ENCODE results near the gene MEP1A.

MEP1A gene

GRCh38 chr6:46799657-46800056 is 6.5 kb downstream of the MEP1A start:
- Histone ChIP-seq H3K27me3 (no peaks in the 10 kb centered on the region), H3K4me3 (ENCODE audit: low read depth in 1 of 2, low read length in 1 of 2) (no peak overlapping the region), H3K9me3 (no peaks in the 10 kb centered on the region), H3K4me1 (ENCODE audit: control insufficient read depth in 1 of 2, insufficient read depth in 1 of 2, low read depth in 1 of 2, low read length in 1 of 2) (peaks cover 11 to 14% of the 10 kb centered on the region in 2 experiments), H3K27ac (no peak overlapping the region), H3K36me3 (no peaks in the 10 kb centered on the region)
- TF ChIP-seq, protein P1, sequence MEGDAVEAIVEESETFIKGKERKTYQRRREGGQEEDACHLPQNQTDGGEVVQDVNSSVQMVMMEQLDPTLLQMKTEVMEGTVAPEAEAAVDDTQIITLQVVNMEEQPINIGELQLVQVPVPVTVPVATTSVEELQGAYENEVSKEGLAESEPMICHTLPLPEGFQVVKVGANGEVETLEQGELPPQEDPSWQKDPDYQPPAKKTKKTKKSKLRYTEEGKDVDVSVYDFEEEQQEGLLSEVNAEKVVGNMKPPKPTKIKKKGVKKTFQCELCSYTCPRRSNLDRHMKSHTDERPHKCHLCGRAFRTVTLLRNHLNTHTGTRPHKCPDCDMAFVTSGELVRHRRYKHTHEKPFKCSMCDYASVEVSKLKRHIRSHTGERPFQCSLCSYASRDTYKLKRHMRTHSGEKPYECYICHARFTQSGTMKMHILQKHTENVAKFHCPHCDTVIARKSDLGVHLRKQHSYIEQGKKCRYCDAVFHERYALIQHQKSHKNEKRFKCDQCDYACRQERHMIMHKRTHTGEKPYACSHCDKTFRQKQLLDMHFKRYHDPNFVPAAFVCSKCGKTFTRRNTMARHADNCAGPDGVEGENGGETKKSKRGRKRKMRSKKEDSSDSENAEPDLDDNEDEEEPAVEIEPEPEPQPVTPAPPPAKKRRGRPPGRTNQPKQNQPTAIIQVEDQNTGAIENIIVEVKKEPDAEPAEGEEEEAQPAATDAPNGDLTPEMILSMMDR (IDR thresholded peaks at IDR 0.05), result no peak

GRCh38 chr6:46808806-46809205 is 15.6 kb downstream of the MEP1A start:
- H3K27ac ChIP-seq, result no peak overlapping the region
- no peaks in the 10 kb centered on the region for H3K4me1 ChIP-seq (ENCODE audit: control insufficient read depth in 1 of 2, insufficient read depth in 1 of 2, low read depth in 1 of 2, low read length in 1 of 2)
- no peaks in the 10 kb centered on the region for H3K9me3 ChIP-seq
- no peak overlapping the region for H3K4me3 ChIP-seq (ENCODE audit: low read depth in 1 of 2, low read length in 1 of 2)
- TF ChIP-seq, protein P1 (IDR thresholded peaks at IDR 0.05), result no peak
- H3K27me3 ChIP-seq, result peaks cover 12% of the 10 kb centered on the region
- H3K36me3 ChIP-seq, result no peaks in the 10 kb centered on the region

DNA sequence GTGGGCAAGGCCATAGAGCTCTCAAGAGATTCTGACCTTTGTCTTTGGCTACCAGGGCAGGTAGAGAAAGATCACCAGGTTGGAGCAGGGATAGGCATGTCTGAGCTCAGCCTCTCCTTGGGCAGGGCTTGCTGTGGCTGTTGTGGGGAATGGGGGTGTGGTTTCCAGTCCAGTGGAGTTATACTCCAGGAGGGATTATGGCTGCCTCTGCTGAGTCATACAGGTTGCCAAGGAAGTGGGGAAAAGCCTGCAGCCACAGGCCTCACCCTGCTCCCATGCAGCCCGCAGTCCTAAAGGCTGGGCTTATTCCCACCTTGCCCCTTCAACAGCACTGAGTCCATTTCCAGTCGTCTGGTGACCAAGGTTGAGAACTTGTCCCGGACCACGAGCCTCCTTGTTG is 21.9 kb downstream of the MEP1A start:
- Histone ChIP-seq H3K27ac (no peak overlapping the region), H3K4me3 (ENCODE audit: low read depth in 1 of 2, low read length in 1 of 2) (no peak overlapping the region), H3K27me3 (no peaks in the 10 kb centered on the region), H3K4me1 (ENCODE audit: control insufficient read depth in 1 of 2, insufficient read depth in 1 of 2, low read depth in 1 of 2, low read length in 1 of 2) (no peaks in the 10 kb centered on the region), H3K36me3 (no peaks in the 10 kb centered on the region), H3K9me3 (no peaks in the 10 kb centered on the region)
- TF ChIP-seq, protein P1 (IDR thresholded peaks at IDR 0.05), result no peak

DNA sequence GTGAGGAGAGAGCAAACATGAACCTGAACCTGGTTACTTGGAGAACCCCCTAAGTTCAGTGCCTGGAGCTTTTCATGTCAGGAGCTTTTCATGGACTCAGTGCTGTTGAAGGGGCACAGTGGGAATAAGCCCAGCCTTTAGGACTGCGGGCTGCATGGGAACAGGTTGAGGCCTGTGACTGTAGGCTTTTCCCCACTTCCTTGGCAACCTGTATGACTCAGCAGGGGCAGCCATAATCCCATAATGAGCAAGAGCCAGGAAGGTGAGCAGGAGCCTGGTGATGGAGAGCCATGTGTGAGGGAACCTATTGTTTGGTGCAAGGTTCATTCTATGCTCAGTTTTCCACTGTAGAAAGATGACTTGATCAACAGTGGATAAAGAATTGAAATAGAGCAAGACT is 23.4 kb downstream of the MEP1A start:
- TF ChIP-seq, protein P1 (IDR thresholded peaks at IDR 0.05), result no peak
- no peaks in the 10 kb centered on the region for H3K9me3 ChIP-seq
- H3K27me3 ChIP-seq, result no peaks in the 10 kb centered on the region
- no peaks in the 10 kb centered on the region for H3K36me3 ChIP-seq
- H3K4me1 ChIP-seq (ENCODE audit: control insufficient read depth in 1 of 2, insufficient read depth in 1 of 2, low read depth in 1 of 2, low read length in 1 of 2), result peaks cover 0 to 7% of the 10 kb centered on the region in 2 experiments
- H3K4me3 ChIP-seq (ENCODE audit: low read depth in 1 of 2, low read length in 1 of 2), result no peak overlapping the region
- H3K27ac ChIP-seq, result no peak overlapping the region

DNA sequence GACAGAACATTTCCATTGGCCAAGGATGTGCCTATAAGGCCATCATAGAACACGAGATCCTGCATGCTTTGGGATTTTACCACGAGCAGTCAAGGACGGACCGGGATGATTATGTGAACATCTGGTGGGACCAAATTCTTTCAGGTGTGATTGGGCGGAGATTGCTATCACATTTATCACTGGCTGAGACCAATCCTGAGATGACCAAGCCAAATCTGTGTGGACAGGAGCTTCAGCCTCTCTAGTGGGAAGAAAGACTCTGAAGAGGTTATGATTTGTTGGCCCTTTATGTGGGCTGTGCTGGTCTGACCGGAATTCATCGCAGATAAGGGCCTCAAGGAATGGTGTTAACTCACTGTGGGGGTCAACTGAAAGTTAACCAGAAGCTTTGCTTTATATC is 26.4 kb downstream of the MEP1A start:
- TF ChIP-seq, protein P1 (IDR thresholded peaks at IDR 0.05), result no peak
- H3K9me3 ChIP-seq, result no peaks in the 10 kb centered on the region
- H3K4me1 ChIP-seq (ENCODE audit: control insufficient read depth in 1 of 2, insufficient read depth in 1 of 2, low read depth in 1 of 2, low read length in 1 of 2), result peaks cover 0 to 17% of the 10 kb centered on the region in 2 experiments
- H3K27me3 ChIP-seq, result no peaks in the 10 kb centered on the region
- H3K36me3 ChIP-seq, result no peaks in the 10 kb centered on the region
- H3K27ac ChIP-seq, result no peak overlapping the region
- no peak overlapping the region for H3K4me3 ChIP-seq (ENCODE audit: low read depth in 1 of 2, low read length in 1 of 2)

DNA sequence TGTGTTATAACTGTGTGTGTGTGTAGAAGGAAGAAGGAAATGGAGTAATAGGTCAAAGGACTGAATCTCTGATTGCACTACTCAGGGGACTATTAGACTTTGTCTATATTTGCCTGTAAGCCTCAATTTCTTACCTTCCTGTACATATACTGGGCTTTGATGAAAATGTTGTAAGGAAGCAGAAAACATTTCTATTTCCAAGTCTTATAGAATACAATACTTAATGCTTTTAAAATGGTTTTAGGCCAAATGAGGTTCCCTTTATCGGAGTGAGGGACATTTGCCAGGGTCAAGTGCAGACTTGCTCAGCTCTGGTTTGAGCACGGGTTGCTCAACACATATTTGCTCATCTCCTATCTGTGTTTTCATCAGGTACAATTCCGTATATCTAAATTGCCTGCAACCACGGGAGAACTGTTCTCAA is 28.3 kb downstream of the MEP1A start:
- H3K36me3 ChIP-seq, result no peaks in the 10 kb centered on the region
- TF ChIP-seq, protein P1 (IDR thresholded peaks at IDR 0.05), result no peak

More for the DNA sequence above, 28.3 kb downstream of the MEP1A start:
- no peaks in the 10 kb centered on the region for H3K9me3 ChIP-seq
- peaks cover 0 to 17% of the 10 kb centered on the region in 2 experiments for H3K4me1 ChIP-seq (ENCODE audit: control insufficient read depth in 1 of 2, insufficient read depth in 1 of 2, low read depth in 1 of 2, low read length in 1 of 2)
- no peaks in the 10 kb centered on the region for H3K27me3 ChIP-seq
- H3K27ac ChIP-seq, result peak overlapping the region; percentile 39
- no peak overlapping the region for H3K4me3 ChIP-seq (ENCODE audit: low read depth in 1 of 2, low read length in 1 of 2)
